ENCODE measurements around the gene GUCA2B.

The GUCA2B gene

DNA sequence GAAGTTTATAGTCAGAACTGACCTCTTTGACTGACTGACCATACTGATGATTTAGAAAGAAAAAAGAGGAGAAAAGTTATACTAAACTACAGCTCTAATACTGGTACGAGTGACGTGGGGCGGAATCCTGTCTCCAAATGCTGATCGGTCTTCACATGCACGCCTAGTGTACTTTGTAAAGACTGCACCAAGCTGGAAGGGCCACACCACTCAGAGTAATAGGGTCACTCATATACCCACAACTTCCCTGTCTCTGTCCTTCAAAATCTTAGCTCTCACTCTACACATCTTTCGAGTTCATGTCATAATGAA is 30.7 kb downstream of the GUCA2B start:
- in situ Hi-C loops (cut with MboI; ENCODE audit: low sequenced_read_pairs) = no loop called here

DNA sequence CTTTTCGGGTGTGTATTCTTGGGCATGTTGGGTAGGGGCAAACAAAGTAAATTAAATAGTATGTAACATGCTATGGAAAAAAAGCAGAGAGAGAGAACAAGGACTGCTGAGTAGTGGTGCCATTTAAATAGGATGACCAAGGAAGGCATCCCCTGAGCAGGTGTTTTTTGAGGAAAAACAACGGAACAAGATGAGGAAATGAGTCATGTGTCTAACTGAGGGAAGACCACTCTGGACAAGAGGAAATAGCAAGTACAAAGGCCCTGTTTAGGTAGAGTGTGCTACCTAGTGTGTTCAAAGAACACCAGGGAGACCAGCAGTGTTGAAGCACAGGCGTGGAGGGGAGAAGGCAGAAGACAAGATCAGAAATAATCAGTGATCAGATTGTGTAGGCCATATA is 31.4 kb downstream of the GUCA2B start:
- in situ Hi-C loops (cut with MboI; ENCODE audit: low sequenced_read_pairs) = no loop called here

DNA sequence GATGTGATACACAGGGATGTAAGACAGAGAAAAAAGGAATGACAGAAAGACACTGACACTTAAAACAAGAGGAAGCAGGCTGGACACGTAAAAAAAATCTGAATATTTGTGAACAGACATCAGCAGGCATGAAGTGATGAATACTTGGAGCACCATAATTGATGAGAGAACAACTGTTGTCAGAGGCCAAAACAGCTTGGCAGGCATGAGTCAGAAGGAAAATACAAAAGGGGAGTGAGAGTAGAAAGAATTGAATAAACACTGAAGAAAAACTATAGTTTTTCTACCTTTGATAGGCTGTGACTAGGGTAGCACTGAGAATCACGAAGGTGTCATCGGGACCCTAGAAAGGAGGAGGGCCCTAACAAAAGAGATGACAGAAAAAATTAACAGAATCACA is 32.9 kb downstream of the GUCA2B start:
- in situ Hi-C loops (cut with MboI; ENCODE audit: low sequenced_read_pairs) = no loop called here

DNA sequence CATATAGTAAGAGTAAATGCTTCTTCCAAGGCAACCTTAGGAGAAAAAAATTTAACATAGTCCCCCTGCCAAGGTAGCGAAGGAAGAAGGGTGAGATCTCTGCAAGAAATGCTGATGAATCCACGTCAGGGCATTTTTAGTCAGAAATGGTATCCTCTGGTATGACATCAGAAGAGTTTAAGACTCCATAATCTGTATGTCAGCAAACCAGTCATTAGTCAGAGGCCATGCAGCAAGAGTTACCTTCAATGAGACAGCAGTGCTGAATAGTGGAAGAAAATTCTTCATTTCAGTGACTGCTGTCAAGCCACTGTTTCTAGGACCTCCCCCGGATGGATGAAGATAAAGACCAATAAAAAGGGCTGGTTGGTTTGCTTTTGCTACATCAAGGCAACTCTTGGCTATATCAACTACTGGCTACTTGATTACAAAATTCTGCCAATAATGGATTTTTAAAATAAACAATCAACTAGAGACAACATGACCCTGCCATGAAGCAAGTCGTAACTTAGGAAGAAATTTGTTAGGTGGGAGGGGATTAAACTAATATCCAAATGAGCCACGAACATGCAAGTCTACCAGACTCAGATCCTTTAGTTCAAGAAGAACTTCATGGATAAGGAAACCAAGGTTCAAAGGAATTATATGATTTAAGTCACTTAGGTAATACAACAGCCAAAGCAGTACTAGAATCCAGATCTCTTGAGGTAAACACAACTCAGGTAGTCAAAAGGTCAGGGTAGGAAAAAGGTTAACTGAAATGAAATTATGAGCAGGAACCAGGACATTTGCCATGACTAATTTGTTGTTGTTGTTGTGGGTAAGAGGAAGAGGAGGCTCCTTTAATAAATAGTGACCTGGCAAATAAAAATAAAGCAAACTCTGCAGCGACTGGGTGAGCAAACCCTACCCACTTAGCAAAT is 37.0 kb downstream of the GUCA2B start:
- in situ Hi-C loops (cut with MboI; ENCODE audit: low sequenced_read_pairs) = no loop called here

DNA sequence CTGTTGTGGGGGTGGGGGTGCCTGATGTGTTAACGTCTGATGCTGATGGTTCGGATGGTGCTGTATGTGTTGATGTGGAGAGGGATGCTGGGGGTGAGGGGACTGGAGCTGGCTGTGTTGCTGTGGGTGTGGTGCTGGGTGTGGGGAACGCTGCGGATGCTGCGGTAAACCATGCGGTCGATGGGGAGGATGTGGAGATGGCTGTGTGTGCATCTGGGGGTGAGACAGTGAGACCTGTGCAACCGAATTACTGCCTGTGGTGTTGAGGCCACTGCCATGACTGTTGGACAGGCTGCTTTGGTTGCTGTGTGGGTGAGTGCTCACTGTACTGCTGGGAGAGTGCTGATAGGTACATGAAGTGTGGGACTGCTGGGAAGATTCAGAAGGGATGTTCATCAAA is 38.1 kb downstream of the GUCA2B start:
- in situ Hi-C loops (cut with MboI; ENCODE audit: low sequenced_read_pairs) = no loop called here

DNA sequence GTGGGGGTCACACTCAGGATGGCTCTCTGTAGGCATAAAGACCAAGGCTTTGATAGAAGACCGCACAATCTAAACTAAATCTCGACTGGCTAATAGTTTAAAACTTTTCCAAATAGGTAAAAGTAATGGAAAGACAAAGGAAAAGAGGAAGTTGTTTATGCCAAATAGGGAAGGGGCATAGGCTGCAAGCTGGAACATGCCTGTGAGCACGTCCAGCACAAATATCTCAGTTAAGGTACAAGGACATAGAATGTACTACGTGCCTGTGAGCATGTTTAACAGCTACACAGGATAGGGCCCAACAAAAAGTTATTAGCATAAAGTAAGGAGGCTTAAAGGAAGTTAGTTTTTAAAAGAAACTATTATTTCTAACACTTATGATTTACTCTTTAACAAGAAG is 38.9 kb downstream of the GUCA2B start:
- in situ Hi-C loops (cut with MboI; ENCODE audit: low sequenced_read_pairs) = no loop called here

DNA sequence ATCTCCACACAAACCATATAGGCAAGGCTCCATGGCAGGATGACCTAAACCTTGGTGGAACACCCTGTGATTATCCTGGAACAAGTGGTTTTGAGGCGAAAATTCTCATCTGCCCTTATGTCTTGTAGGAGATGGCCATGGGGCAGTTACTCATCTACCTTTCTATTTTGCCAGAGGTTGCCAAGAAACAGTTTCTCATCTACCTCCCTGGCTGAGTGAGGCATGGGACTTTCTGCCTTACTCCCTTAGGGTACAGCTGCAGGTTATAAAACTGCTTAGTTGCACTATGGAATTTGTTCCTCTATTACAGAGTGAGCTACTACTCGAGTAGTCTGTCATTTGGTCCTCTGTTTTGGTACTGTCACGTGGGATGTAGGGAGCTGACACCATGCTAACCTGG is 42.6 kb downstream of the GUCA2B start:
- in situ Hi-C loops (cut with MboI; ENCODE audit: low sequenced_read_pairs) = no loop called here

DNA sequence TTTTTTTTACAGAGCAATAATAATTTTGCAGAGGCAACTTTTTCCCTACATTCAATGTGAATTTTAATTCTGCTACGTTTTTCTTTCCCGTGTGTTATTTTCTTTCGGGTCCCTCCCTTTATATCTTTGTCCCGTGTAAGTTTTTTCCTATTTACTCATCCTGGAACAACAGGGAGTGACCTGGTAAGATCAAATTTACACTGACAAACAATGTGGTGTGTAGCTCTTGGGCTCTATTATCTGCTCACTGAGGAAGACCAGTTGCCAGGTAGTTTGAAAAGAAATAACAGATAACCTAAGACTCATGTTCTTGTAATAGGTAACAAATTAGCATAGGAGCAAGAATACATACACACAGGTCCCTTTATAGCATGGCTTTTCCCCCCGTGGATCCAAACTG is 45.0 kb downstream of the GUCA2B start:
- in situ Hi-C loops (cut with MboI; ENCODE audit: low sequenced_read_pairs) = no loop called here

DNA sequence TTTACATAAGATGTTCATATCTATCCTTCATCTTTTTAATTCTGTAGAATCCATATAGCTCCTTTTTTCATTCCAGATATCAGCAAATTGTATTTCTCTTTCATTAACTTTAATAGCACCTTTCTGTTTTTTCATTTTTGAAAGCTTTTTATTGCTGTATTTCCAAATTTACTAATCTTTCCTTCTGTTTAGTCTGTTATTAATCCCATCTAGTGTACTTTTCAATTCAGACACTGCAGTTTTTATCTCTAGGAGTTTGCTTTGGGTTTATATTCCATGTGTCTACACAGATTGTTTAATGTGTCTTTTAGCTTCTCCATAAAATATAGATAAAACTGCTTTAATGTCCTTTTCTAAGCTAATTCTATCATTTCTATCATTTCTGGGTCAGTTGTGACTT is 48.8 kb downstream of the GUCA2B start:
- in situ Hi-C loops (cut with MboI; ENCODE audit: low sequenced_read_pairs) = no loop called here
